ENCODE measurements around the gene SLC25A34. TPM values are rescaled to one million over a fixed set of nuclear protein-coding genes. Genes with fewer than 3 reads are reported as not detected.

The SLC25A34 gene
- total RNA-seq, 1 experiment from 2014 or later = 1.1 TPM

GRCh38 chr1:15714406-15715136 is 21.5 kb upstream of the SLC25A34 start:
- Mint-ChIP-seq H3K4me1 (no peaks in the 10 kb centered on the region), H3K9me3 (no peaks in the 10 kb centered on the region), H3K27me3 (ENCODE audit: low read depth) (no peaks in the 10 kb centered on the region), H3K27ac (peak overlapping the region; percentile 20), H3K4me3 (no peak overlapping the region), H3K36me3 (peaks cover 15% of the 10 kb centered on the region)
- TF ChIP-seq, protein P1, sequence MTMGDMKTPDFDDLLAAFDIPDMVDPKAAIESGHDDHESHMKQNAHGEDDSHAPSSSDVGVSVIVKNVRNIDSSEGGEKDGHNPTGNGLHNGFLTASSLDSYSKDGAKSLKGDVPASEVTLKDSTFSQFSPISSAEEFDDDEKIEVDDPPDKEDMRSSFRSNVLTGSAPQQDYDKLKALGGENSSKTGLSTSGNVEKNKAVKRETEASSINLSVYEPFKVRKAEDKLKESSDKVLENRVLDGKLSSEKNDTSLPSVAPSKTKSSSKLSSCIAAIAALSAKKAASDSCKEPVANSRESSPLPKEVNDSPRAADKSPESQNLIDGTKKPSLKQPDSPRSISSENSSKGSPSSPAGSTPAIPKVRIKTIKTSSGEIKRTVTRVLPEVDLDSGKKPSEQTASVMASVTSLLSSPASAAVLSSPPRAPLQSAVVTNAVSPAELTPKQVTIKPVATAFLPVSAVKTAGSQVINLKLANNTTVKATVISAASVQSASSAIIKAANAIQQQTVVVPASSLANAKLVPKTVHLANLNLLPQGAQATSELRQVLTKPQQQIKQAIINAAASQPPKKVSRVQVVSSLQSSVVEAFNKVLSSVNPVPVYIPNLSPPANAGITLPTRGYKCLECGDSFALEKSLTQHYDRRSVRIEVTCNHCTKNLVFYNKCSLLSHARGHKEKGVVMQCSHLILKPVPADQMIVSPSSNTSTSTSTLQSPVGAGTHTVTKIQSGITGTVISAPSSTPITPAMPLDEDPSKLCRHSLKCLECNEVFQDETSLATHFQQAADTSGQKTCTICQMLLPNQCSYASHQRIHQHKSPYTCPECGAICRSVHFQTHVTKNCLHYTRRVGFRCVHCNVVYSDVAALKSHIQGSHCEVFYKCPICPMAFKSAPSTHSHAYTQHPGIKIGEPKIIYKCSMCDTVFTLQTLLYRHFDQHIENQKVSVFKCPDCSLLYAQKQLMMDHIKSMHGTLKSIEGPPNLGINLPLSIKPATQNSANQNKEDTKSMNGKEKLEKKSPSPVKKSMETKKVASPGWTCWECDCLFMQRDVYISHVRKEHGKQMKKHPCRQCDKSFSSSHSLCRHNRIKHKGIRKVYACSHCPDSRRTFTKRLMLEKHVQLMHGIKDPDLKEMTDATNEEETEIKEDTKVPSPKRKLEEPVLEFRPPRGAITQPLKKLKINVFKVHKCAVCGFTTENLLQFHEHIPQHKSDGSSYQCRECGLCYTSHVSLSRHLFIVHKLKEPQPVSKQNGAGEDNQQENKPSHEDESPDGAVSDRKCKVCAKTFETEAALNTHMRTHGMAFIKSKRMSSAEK (CRISPR knock-in tag; IDR thresholded peaks at IDR 0.05; ENCODE audit: borderline replicate concordance) = no peak
- TF ChIP-seq SP1 (CRISPR knock-in tag; conservative IDR thresholded peaks at IDR 0.05) (no peak), FOXP4 (CRISPR knock-in tag; IDR thresholded peaks at IDR 0.05) (no peak), ZNF121 (CRISPR knock-in tag; IDR thresholded peaks at IDR 0.05) (no peak), GRHL2 (CRISPR knock-in tag; IDR thresholded peaks at IDR 0.05; ENCODE audit: insufficient replicate concordance, severe bottlenecking) (no peak), ZNF263 (CRISPR knock-in tag; IDR thresholded peaks at IDR 0.05; ENCODE audit: low read depth) (no peak), E2F1 (CRISPR knock-in tag; IDR thresholded peaks at IDR 0.05) (no peak), CREB1 (CRISPR knock-in tag; IDR thresholded peaks at IDR 0.05) (no peak), USF1 (CRISPR knock-in tag; IDR thresholded peaks at IDR 0.05) (no peak), EMX1 (CRISPR knock-in tag; IDR thresholded peaks at IDR 0.05) (no peak)
- no peak for ATAC-seq
- DNase-seq (ENCODE audit: low spot score) = no peak
- CTCF ChIA-PET = interaction anchor here (0.6 to 1.3 kb wide), 3 partner anchors 26 to 438 kb away, joined by 3 to 4 read pairs (median 4); no protein-coding TSS in a partner anchor
- POLR2A ChIA-PET = interaction anchor here (0.5 to 0.6 kb wide), 2 partner anchors 26 to 62 kb away, joined by 3 to 5 read pairs; no protein-coding TSS in a partner anchor

- no peak overlapping the region for H3K27ac Mint-ChIP-seq
- DNase-seq (ENCODE audit: low spot score) = no peak
- H3K9me3 Mint-ChIP-seq = no peaks in the 10 kb centered on the region
- ChIA-PET POLR2A (no interaction called here), CTCF (interaction anchor here (0.8 kb wide), 1 partner anchor 24 kb away, joined by 6 read pairs; no protein-coding TSS in a partner anchor)
- H3K4me1 Mint-ChIP-seq = no peaks in the 10 kb centered on the region
- H3K27me3 Mint-ChIP-seq (ENCODE audit: low read depth) = no peaks in the 10 kb centered on the region
- H3K4me3 Mint-ChIP-seq = no peak overlapping the region
- ATAC-seq = no peak
- H3K36me3 Mint-ChIP-seq = peaks cover 18% of the 10 kb centered on the region
- no peak for TF ChIP-seq ZBTB21 (CRISPR knock-in tag; IDR thresholded peaks at IDR 0.05; ENCODE audit: borderline replicate concordance)
- TF ChIP-seq ZNF281 (CRISPR knock-in tag; IDR thresholded peaks at IDR 0.05) = no peak
- TF ChIP-seq NFYB (CRISPR knock-in tag; conservative IDR thresholded peaks at IDR 0.05; ENCODE audit: low read depth) = no peak
- TF ChIP-seq ZNF671 (CRISPR knock-in tag; IDR thresholded peaks at IDR 0.05) = no peak
- no peak for TF ChIP-seq NR1H2 (CRISPR knock-in tag; IDR thresholded peaks at IDR 0.05)
- no peak for TF ChIP-seq CBFB (CRISPR knock-in tag; IDR thresholded peaks at IDR 0.05; ENCODE audit: low read depth)
- TF ChIP-seq E2F4 (CRISPR knock-in tag; IDR thresholded peaks at IDR 0.05; ENCODE audit: borderline replicate concordance, low read depth) = no peak
- TF ChIP-seq JUN (CRISPR knock-in tag; IDR thresholded peaks at IDR 0.05) = no peak
- no peak for TF ChIP-seq ELF4 (CRISPR knock-in tag; IDR thresholded peaks at IDR 0.05; ENCODE audit: low read depth)
- TF ChIP-seq GTF2I (CRISPR knock-in tag; conservative IDR thresholded peaks at IDR 0.05) = no peak
Measured at GRCh38 chr1:15717418-15718125, 18.5 kb upstream of the SLC25A34 start.

Measured in WTC11 (cell line).